HCT116 (cell line): ENCODE data around the gene RYR2. TPM values are rescaled to one million over a fixed set of nuclear protein-coding genes. Genes with fewer than 3 reads are reported as not detected.

Source experiments
- ATAC-seq: fragments of 200-7000 bp; cut with Tn5 transposase; 2 replicates; pipeline ENCODE4 v1.9.1; 2020; ENCODE audit warnings: mild to moderate bottlenecking, moderate library complexity
- BruUV-seq: library from RNA; stranded (reverse); fragments of 400-500 nt; replicated peaks from 2 replicates; lab custom pipeline; 2021; lab: Mats Ljungman, UMichigan
- CTCF ChIA-PET: fragments of 300-600 bp; sonication (Branson Sonifier 250); formaldehyde crosslinking; loops from one replicate; lab custom pipeline; 2021; ENCODE audit warnings: antibody characterized with exemption; lab: Charles Lee
- POLR2A ChIA-PET: fragments of 300-600, 350-600 bp; sonication (Branson Sonifier 250); formaldehyde crosslinking; loops from one replicate; lab custom pipeline; 2021; ENCODE audit warnings: antibody characterized with exemption; lab: Charles Lee
- RAD21 ChIA-PET, 2 experiments: fragments of 300-600 bp; sonication (Branson Sonifier 250); formaldehyde crosslinking; loops; one replicate each; lab custom pipeline; 2023; ENCODE audit warnings: low total read pairs in 2 of 2; ENCODE audit not compliant: uncharacterized antibody in 2 of 2, unreplicated experiment in 2 of 2, low non-redundant PET in 1 of 2; lab: Charles Lee
- DNase-seq: peaks from one replicate; pipeline ENCODE4 v3.0.0-alpha.2; 2010; ENCODE audit warnings: low read depth, low spot score
- H2AFZ ChIP-seq: fragments of 200-600 bp; shearing (Covaris generic), sonication (generic); 2 replicates; pipeline ENCODE4 v1.6.1; 2017; ENCODE audit warnings: low read depth, mixed run types, mixed read lengths, antibody characterized with exemption, low read length; ENCODE audit not compliant: poor library complexity, severe bottlenecking
- H3K27ac ChIP-seq: 2 replicates; pipeline ENCODE4 v1.5.1; 2012; ENCODE audit warnings: low read depth, low read length
- H3K27me3 ChIP-seq: fragments of 200-600 bp; sonication (generic); 2 replicates; pipeline ENCODE4 v1.6.1; 2016; ENCODE audit warnings: mixed run types, low read length, mixed read lengths; ENCODE audit not compliant: insufficient read depth
- H3K36me3 ChIP-seq, 2 experiments: fragments of 200-500 bp in 1 of 2; fragments of 200-600 bp in 1 of 2; sonication (Bioruptor generic) in 1 of 2; sonication (generic) in 1 of 2; 2 replicates each; pipeline versions ENCODE4 v1.5.1 to v1.6.1; 2014 to 2016; ENCODE audit warnings: low read length in 2 of 2, inconsistent platforms in 1 of 2, mixed read lengths in 1 of 2, mixed run types in 1 of 2; ENCODE audit not compliant: insufficient read depth in 2 of 2, control insufficient read depth in 1 of 2
- H3K4me1 ChIP-seq, 2 experiments: fragments of 200-600 bp in 1 of 2; sonication (generic) in 1 of 2; 2 replicates each; pipeline versions ENCODE4 v1.5.1 to v1.6.1; 2012 to 2017; ENCODE audit warnings: low read length in 2 of 2, inconsistent platforms in 1 of 2, mild to moderate bottlenecking in 1 of 2, mixed read lengths in 1 of 2, mixed run types in 1 of 2, moderate library complexity in 1 of 2; ENCODE audit not compliant: insufficient read depth in 2 of 2, control insufficient read depth in 1 of 2
- H3K4me2 ChIP-seq: fragments of 200-600 bp; sonication (generic); 2 replicates; pipeline ENCODE4 v1.6.1; 2017; ENCODE audit warnings: mixed run types, low read length, mixed read lengths
- H3K4me3 ChIP-seq, 2 experiments: fragments of 200-600 bp in 1 of 2; sonication (generic) in 1 of 2; replicated peaks in 1 of 2; 2 replicates each; pipeline ENCODE4 v1.5.1; 2011 to 2016; ENCODE audit warnings: low read length in 2 of 2, control low read depth in 1 of 2, low read depth in 1 of 2, mild to moderate bottlenecking in 1 of 2, mixed read lengths in 1 of 2, mixed run types in 1 of 2
- H3K79me2 ChIP-seq: fragments of 200-600 bp; sonication (generic); 2 replicates; pipeline ENCODE4 v1.6.1; 2017; ENCODE audit warnings: mild to moderate bottlenecking, mixed run types, low read length, moderate library complexity, mixed read lengths; ENCODE audit not compliant: insufficient read depth
- H3K9ac ChIP-seq: fragments of 200-600 bp; sonication (generic); 2 replicates; pipeline ENCODE4 v1.6.1; 2016; ENCODE audit warnings: low read length, mixed read lengths
- H3K9me2 ChIP-seq: fragments of 200-600 bp; sonication (generic), shearing (Covaris generic); 2 replicates; pipeline ENCODE4 v1.6.1; 2017; ENCODE audit warnings: mixed run types, mild to moderate bottlenecking, moderate library complexity; ENCODE audit not compliant: insufficient read depth
- H3K9me3 ChIP-seq, 2 experiments: fragments of 200-500 bp in 1 of 2; fragments of 200-600 bp in 1 of 2; sonication (Bioruptor generic) in 1 of 2; sonication (generic) in 1 of 2; 2 replicates each; pipeline ENCODE4 v1.6.1; 2014 to 2017; ENCODE audit warnings: low read length in 2 of 2, mixed read lengths in 2 of 2, inconsistent platforms in 1 of 2, low read depth in 1 of 2, mild to moderate bottlenecking in 1 of 2, mixed run types in 1 of 2, moderate library complexity in 1 of 2; ENCODE audit not compliant: control insufficient read depth in 1 of 2, insufficient read depth in 1 of 2
- H4K20me1 ChIP-seq: fragments of 200-600 bp; sonication (generic), shearing (Covaris generic); 2 replicates; pipeline ENCODE4 v1.6.1; 2017; ENCODE audit warnings: mixed run types, mild to moderate bottlenecking, moderate library complexity; ENCODE audit not compliant: insufficient read depth
- CEBPB ChIP-seq: IDR thresholded peaks from 2 replicates; pipeline ENCODE4 v1.6.1; 2012; ENCODE audit warnings: low read depth
- ELF1 ChIP-seq: IDR thresholded peaks from 2 replicates; pipeline ENCODE4 v1.6.1; 2012; ENCODE audit warnings: low read depth, borderline replicate concordance
- SIN3A ChIP-seq: IDR thresholded peaks from 2 replicates; pipeline ENCODE4 v1.6.1; 2012; ENCODE audit warnings: low read depth
- ZNF274 ChIP-seq: fragments of 200-500 bp; sonication (Bioruptor generic); IDR thresholded peaks from 2 replicates; pipeline ENCODE4 v1.6.1; 2014; ENCODE audit warnings: mild to moderate bottlenecking, low read depth, low read length, inconsistent platforms
- intact Hi-C: fragments of 100-400 bp; cut with micrococcal nuclease; formaldehyde crosslinking; loops from 2 replicates; pipeline ENCODE4 v1.10.0; 2022
- total RNA-seq: library from RNA; stranded (reverse); gene quantifications from one replicate; pipeline ENCODE4 v1.2.1, GENCODE V29; 2021; ENCODE audit not compliant: unreplicated experiment
- TF ChIP-seq, protein P1 (sequence below): IDR thresholded peaks from 2 replicates; pipeline ENCODE4 v1.6.1; 2011; ENCODE audit warnings: mild to moderate bottlenecking, low read length, moderate library complexity; ENCODE audit not compliant: insufficient replicate concordance; ENCODE audit errors: extremely low read depth
- TF ChIP-seq, protein P2 (sequence below): IDR thresholded peaks from 2 replicates; pipeline ENCODE4 v1.6.1; 2012; ENCODE audit warnings: low read depth
- TF ChIP-seq, protein P3 (sequence below): IDR thresholded peaks from 2 replicates; pipeline ENCODE4 v1.6.1; 2012
- TF ChIP-seq, protein P4 (sequence below): IDR thresholded peaks from 2 replicates; pipeline ENCODE4 v1.6.1; 2012

The RYR2 gene
- total RNA-seq, 1 experiment from 2014 or later, result 0.02 TPM

DNA sequence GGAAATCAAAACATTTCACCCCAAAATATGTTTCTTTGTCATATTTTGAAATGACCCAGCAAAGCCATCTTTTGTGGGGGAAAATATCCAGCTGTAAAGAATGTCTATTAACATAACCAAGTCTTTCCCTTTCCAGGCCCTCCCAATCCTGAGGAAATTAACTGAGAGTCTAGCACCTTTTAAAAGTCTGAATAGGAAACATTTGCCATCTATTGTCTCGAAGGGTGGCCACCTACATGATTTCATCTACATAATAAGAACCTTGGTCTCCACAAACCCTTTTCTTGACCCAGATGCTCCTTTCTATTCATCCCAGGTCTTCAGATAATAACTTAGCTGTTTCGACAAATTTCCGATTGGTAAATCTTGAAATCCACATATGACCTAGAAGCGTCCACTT, 32.4 kb upstream of the RYR2 start:
- Histone ChIP-seq H4K20me1 (no peaks in the 10 kb centered on the region), H3K9me2 (no peaks in the 10 kb centered on the region), H3K27ac (no peak overlapping the region), H3K4me3 (no peak overlapping the region), H3K9me3 (no peaks in the 10 kb centered on the region), H3K79me2 (no peaks in the 10 kb centered on the region), H3K36me3 (no peaks in the 10 kb centered on the region), H3K9ac (no peak overlapping the region), H3K4me1 (no peaks in the 10 kb centered on the region), H3K4me2 (no peak overlapping the region), H3K27me3 (peaks cover 15% of the 10 kb centered on the region; the same call in 1 of the 2 replicates), H2AFZ (no peak overlapping the region)
- ChIA-PET POLR2A (no interaction called here), RAD21 (no interaction called here), CTCF (no interaction called here)
- BruUV-seq, result no TSS peak
- no peak for TF ChIP-seq ZNF274
- TF ChIP-seq, protein P1, sequence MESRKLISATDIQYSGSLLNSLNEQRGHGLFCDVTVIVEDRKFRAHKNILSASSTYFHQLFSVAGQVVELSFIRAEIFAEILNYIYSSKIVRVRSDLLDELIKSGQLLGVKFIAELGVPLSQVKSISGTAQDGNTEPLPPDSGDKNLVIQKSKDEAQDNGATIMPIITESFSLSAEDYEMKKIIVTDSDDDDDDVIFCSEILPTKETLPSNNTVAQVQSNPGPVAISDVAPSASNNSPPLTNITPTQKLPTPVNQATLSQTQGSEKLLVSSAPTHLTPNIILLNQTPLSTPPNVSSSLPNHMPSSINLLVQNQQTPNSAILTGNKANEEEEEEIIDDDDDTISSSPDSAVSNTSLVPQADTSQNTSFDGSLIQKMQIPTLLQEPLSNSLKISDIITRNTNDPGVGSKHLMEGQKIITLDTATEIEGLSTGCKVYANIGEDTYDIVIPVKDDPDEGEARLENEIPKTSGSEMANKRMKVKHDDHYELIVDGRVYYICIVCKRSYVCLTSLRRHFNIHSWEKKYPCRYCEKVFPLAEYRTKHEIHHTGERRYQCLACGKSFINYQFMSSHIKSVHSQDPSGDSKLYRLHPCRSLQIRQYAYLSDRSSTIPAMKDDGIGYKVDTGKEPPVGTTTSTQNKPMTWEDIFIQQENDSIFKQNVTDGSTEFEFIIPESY, result no peak
- TF ChIP-seq, protein P2, sequence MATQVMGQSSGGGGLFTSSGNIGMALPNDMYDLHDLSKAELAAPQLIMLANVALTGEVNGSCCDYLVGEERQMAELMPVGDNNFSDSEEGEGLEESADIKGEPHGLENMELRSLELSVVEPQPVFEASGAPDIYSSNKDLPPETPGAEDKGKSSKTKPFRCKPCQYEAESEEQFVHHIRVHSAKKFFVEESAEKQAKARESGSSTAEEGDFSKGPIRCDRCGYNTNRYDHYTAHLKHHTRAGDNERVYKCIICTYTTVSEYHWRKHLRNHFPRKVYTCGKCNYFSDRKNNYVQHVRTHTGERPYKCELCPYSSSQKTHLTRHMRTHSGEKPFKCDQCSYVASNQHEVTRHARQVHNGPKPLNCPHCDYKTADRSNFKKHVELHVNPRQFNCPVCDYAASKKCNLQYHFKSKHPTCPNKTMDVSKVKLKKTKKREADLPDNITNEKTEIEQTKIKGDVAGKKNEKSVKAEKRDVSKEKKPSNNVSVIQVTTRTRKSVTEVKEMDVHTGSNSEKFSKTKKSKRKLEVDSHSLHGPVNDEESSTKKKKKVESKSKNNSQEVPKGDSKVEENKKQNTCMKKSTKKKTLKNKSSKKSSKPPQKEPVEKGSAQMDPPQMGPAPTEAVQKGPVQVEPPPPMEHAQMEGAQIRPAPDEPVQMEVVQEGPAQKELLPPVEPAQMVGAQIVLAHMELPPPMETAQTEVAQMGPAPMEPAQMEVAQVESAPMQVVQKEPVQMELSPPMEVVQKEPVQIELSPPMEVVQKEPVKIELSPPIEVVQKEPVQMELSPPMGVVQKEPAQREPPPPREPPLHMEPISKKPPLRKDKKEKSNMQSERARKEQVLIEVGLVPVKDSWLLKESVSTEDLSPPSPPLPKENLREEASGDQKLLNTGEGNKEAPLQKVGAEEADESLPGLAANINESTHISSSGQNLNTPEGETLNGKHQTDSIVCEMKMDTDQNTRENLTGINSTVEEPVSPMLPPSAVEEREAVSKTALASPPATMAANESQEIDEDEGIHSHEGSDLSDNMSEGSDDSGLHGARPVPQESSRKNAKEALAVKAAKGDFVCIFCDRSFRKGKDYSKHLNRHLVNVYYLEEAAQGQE, result no peak
- TF ChIP-seq, protein P3, sequence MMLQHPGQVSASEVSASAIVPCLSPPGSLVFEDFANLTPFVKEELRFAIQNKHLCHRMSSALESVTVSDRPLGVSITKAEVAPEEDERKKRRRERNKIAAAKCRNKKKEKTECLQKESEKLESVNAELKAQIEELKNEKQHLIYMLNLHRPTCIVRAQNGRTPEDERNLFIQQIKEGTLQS, result no peak
- TF ChIP-seq, protein P4, sequence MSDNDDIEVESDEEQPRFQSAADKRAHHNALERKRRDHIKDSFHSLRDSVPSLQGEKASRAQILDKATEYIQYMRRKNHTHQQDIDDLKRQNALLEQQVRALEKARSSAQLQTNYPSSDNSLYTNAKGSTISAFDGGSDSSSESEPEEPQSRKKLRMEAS, result no peak
- TF ChIP-seq CEBPB, result no peak
- TF ChIP-seq SIN3A, result no peak
- no peak for TF ChIP-seq ELF1
- ATAC-seq (no peak), DNase-seq (no peak)
- intact Hi-C loops, result no loop called here
